Measurements from ENCODE around the gene AKAP12. TPM values are rescaled to one million over a fixed set of nuclear protein-coding genes. Genes with fewer than 3 reads are reported as not detected.

The AKAP12 gene
- total RNA-seq, 1 donor from 2014 or later: 88.1 TPM

GRCh38 chr6:151393410-151393809 lies 153.6 kb downstream of the AKAP12 start:
- Histone ChIP-seq H3K4me1 (peaks cover 51% of the 10 kb centered on the region), H3K27me3 (no peaks in the 10 kb centered on the region), H3K4me3 (no peak overlapping the region), H3K9me3 (no peaks in the 10 kb centered on the region), H3K27ac (no peak overlapping the region), H3K36me3 (no peaks in the 10 kb centered on the region)
- intact Hi-C loops (cut with DNase I): no loop called here
- TF ChIP-seq POLR2AphosphoS5 (IDR thresholded peaks at IDR 0.05; ENCODE audit: insufficient read depth in 1 of 2, low read depth in 1 of 2): no peak
- no peak for TF ChIP-seq CTCF (IDR thresholded peaks at IDR 0.05)
- TF ChIP-seq POLR2A (IDR thresholded peaks at IDR 0.05): no peak
- DNase-seq (ENCODE audit: extremely low spot score in 2 of 2): no peak

- peaks cover 28% of the 10 kb centered on the region for H3K4me1 ChIP-seq
- intact Hi-C loops (cut with DNase I): no loop called here
- TF ChIP-seq CTCF (IDR thresholded peaks at IDR 0.05): no peak
Observed at GRCh38 chr6:151399679-151400078, 159.9 kb downstream of the AKAP12 start.

GRCh38 chr6:151400473-151400872 lies 160.7 kb downstream of the AKAP12 start:
- H3K4me1 ChIP-seq: peaks cover 20% of the 10 kb centered on the region
- no peaks in the 10 kb centered on the region for H3K9me3 ChIP-seq
- TF ChIP-seq POLR2A (IDR thresholded peaks at IDR 0.05) (no peak), CTCF (IDR thresholded peaks at IDR 0.05) (no peak), POLR2AphosphoS5 (IDR thresholded peaks at IDR 0.05; ENCODE audit: insufficient read depth in 1 of 2, low read depth in 1 of 2) (no peak)
- no peak overlapping the region for H3K27ac ChIP-seq
- H3K27me3 ChIP-seq: no peaks in the 10 kb centered on the region
- intact Hi-C loops (cut with DNase I): no loop called here
- no peak for DNase-seq (ENCODE audit: extremely low spot score in 2 of 2)
- no peak overlapping the region for H3K4me3 ChIP-seq
- peaks cover 0 to 11% of the 10 kb centered on the region in 2 donors for H3K36me3 ChIP-seq

More at GRCh38 chr6:151399679-151400078, 159.9 kb downstream of the AKAP12 start:
- H3K27me3 ChIP-seq: no peaks in the 10 kb centered on the region
- no peak for DNase-seq (ENCODE audit: extremely low spot score in 2 of 2)
- H3K4me3 ChIP-seq: no peak overlapping the region
- peaks cover 0 to 3% of the 10 kb centered on the region in 2 donors for H3K36me3 ChIP-seq
- H3K9me3 ChIP-seq: no peaks in the 10 kb centered on the region
- H3K27ac ChIP-seq: no peak overlapping the region

- H3K4me1 ChIP-seq: peaks cover 16% of the 10 kb centered on the region
- H3K27ac ChIP-seq: no peak overlapping the region
- H3K4me3 ChIP-seq: no peak overlapping the region
- intact Hi-C loops (cut with DNase I): no loop called here
- TF ChIP-seq POLR2A (IDR thresholded peaks at IDR 0.05) (no peak), CTCF (IDR thresholded peaks at IDR 0.05) (no peak), POLR2AphosphoS5 (IDR thresholded peaks at IDR 0.05; ENCODE audit: insufficient read depth in 1 of 2, low read depth in 1 of 2) (no peak)
- peaks cover 0 to 14% of the 10 kb centered on the region in 2 donors for H3K36me3 ChIP-seq
- H3K9me3 ChIP-seq: no peaks in the 10 kb centered on the region
- H3K27me3 ChIP-seq: no peaks in the 10 kb centered on the region
- no peak for DNase-seq (ENCODE audit: extremely low spot score in 2 of 2)
Observed at GRCh38 chr6:151402228-151402627, 162.5 kb downstream of the AKAP12 start.

- intact Hi-C loops (cut with DNase I): no loop called here
- H3K27me3 ChIP-seq: no peaks in the 10 kb centered on the region
- H3K36me3 ChIP-seq: peaks cover 0 to 21% of the 10 kb centered on the region in 2 donors
- TF ChIP-seq POLR2A (IDR thresholded peaks at IDR 0.05) (no peak), POLR2AphosphoS5 (IDR thresholded peaks at IDR 0.05; ENCODE audit: insufficient read depth in 1 of 2, low read depth in 1 of 2) (no peak), CTCF (IDR thresholded peaks at IDR 0.05) (no peak)
- DNase-seq (ENCODE audit: extremely low spot score in 2 of 2): no peak
- H3K4me3 ChIP-seq: no peak overlapping the region
- no peak overlapping the region for H3K27ac ChIP-seq
- H3K9me3 ChIP-seq: no peaks in the 10 kb centered on the region
- H3K4me1 ChIP-seq: peaks cover 16% of the 10 kb centered on the region
Observed at GRCh38 chr6:151403919-151404308, 164.1 kb downstream of the AKAP12 start.

Small RNA genes lying within 50 kb of the gene (small RNA-seq; reads per million reads assigned to genes)
- gene RF00019: not detected
- not detected for gene RNU6-1247P
- not detected for gene RNU6-300P
- gene RNY4P20: 2.1 reads per million, percentile 61 among the genes with 10 or more reads in this experiment

Other genes starting within 250 kb of the AKAP12 start
- gene ZBTB2, start 151.6 kb downstream of the AKAP12 start, total RNA-seq: 15.0 TPM
- 15.7 TPM for gene RMND1, start 212.2 kb downstream of the AKAP12 start, total RNA-seq

Measured in vagina (tissue), 2 donors.